Measurements from ENCODE around the gene JAM3. TPM values are rescaled to one million over a fixed set of nuclear protein-coding genes. Genes with fewer than 3 reads are reported as not detected.

Gene JAM3
- total and polyA plus RNA-seq, 2 of the 4 experiments (the other 2 are of a cell fraction): 38.0 to 71.5 TPM

DNA sequence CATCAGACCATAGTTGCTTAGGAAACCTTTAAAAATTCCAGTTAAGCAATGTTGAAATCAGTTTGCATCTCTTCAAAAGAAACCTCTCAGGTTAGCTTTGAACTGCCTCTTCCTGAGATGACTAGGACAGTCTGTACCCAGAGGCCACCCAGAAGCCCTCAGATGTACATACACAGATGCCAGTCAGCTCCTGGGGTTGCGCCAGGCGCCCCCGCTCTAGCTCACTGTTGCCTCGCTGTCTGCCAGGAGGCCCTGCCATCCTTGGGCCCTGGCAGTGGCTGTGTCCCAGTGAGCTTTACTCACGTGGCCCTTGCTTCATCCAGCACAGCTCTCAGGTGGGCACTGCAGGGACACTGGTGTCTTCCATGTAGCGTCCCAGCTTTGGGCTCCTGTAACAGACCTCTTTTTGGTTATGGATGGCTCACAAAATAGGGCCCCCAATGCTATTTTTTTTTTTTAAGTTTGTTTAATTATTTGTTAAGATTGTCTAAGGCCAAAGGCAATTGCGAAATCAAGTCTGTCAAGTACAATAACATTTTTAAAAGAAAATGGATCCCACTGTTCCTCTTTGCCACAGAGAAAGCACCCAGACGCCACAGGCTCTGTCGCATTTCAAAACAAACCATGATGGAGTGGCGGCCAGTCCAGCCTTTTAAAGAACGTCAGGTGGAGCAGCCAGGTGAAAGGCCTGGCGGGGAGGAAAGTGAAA lies 81.5 kb downstream of the JAM3 start:
- Histone ChIP-seq H3K9me3 (ENCODE audit: control insufficient read depth, insufficient read depth, low read length) (no peaks in the 10 kb centered on the region), H3K79me1 (ENCODE audit: low read depth in 1 of 2, low read length in 2 of 2) (0 out of 4 replicates have a peak, but pooled peaks cover 0 to 3% of the 10 kb centered on the region in 2 experiments), H3K27ac (ENCODE audit: insufficient read depth, low read length) (no peak overlapping the region), H2BK20ac (ENCODE audit: low read depth, low read length) (no peak overlapping the region), H3K4me2 (ENCODE audit: low read depth, low read length) (no peak overlapping the region), H3K18ac (ENCODE audit: low read depth, low read length) (no peak overlapping the region), H4K20me1 (ENCODE audit: insufficient read depth, low read length) (no peaks in the 10 kb centered on the region; the same call in 1 of the 2 replicates), H4K91ac (ENCODE audit: insufficient read depth, low read depth, low read length) (no peak overlapping the region), H4K8ac (ENCODE audit: low read depth in 2 of 2, low read length in 2 of 2) (no peak overlapping the region), H3K56ac (ENCODE audit: extremely low read depth, insufficient read depth, low read length) (no peak overlapping the region), H3K27me3 (ENCODE audit: control insufficient read depth, insufficient read depth, low read length) (no peaks in the 10 kb centered on the region), H3K4me1 (ENCODE audit: control insufficient read depth, insufficient read depth, low read length) (peaks cover 9% of the 10 kb centered on the region; the same call in 1 of the 2 replicates), H3K9ac (ENCODE audit: low read depth, low read length) (no peak overlapping the region), H3K23ac (ENCODE audit: low read depth, low read length) (no peak overlapping the region), H3K36me3 (ENCODE audit: control insufficient read depth, insufficient read depth, low read length) (peaks cover 28% of the 10 kb centered on the region), H2BK15ac (ENCODE audit: low read depth, low read length) (no peak overlapping the region), H2BK120ac (ENCODE audit: low read depth, low read length) (no peak overlapping the region), H2AK5ac (ENCODE audit: low read depth, low read length) (no peak overlapping the region), H2AK9ac (replicated peaks; ENCODE audit: low read depth, low read length, poor library complexity) (no peak overlapping the region), H3K4ac (ENCODE audit: low read depth, low read length) (no peak overlapping the region), H4K5ac (ENCODE audit: low read depth, low read length) (no peak overlapping the region), H3K4me3 (ENCODE audit: insufficient read depth, low read depth, low read length) (no peak overlapping the region), H3K14ac (replicated peaks; ENCODE audit: low read depth, low read length) (no peak overlapping the region), H3K9me1 (ENCODE audit: insufficient read depth, low read length) (no peaks in the 10 kb centered on the region), H2AFZ (replicated peaks; ENCODE audit: low read length, poor library complexity) (no peak overlapping the region), H2BK5ac (ENCODE audit: low read depth, low read length, poor library complexity, severe bottlenecking) (no peak overlapping the region)
- TF ChIP-seq MAZ (IDR thresholded peaks at IDR 0.05; ENCODE audit: borderline replicate concordance, low read depth, low read length) (no peak), CEBPB (IDR thresholded peaks at IDR 0.05; ENCODE audit: low read depth, low read length) (peak; percentile 85), RCOR1 (IDR thresholded peaks at IDR 0.05; ENCODE audit: insufficient replicate concordance, low read length) (no peak)
- no TSS peak for BruUV-seq (replicated peaks)
- dilution Hi-C loops (cut with HindIII; ENCODE audit: low sequenced_read_pairs, unreplicated experiment): no loop called here
- in situ Hi-C loops (cut with MboI; ENCODE audit: low sequenced_read_pairs): no loop called here
- ATAC-seq (ENCODE audit: low read depth): peak; percentile 9
- POLR2A ChIA-PET (ENCODE audit: unreplicated experiment): no interaction called here
- DNase-seq: no peak
- WGBS, 2 experiments (ENCODE audit: extremely low coverage in 2 of 2, insufficient read length in 1 of 2): 75% methylated on average over 6 of the region's 12 CpGs; no CpG with 5 or more reads in 1 of the 2 experiments
- CTCF ChIA-PET: interaction anchor here (1.8 kb wide), 1 partner anchor 11 kb away, joined by 5 read pairs; no protein-coding TSS in a partner anchor
- intact Hi-C loops (cut with micrococcal nuclease): no loop called here
